Heart right ventricle (tissue), 16 donors: ENCODE measurements around the gene OR51G1. TPM values are rescaled to one million over a fixed set of nuclear protein-coding genes. Genes with fewer than 3 reads are reported as not detected.

Experiments
- ATAC-seq, 8 donors: fragments of 200-7000 bp; cut with Tn5 transposase; one replicate each; pipeline ENCODE4 v1.9.1; 2020; ENCODE audit warnings: mild to moderate bottlenecking in 8 of 8, moderate library complexity in 8 of 8, moderate number of reproducible peaks in 1 of 8
- DNase-seq, 2 donors: peaks; one replicate each; pipeline ENCODE4 v3.0.0-alpha.2; 2020
- H3K27ac ChIP-seq, 10 donors: fragments of 200-600 bp; sonication (generic) in 2 of 10; one replicate each; pipeline versions ENCODE4 v1.5.0 to v1.8.0; 2020 to 2022; ENCODE audit warnings: mild to moderate bottlenecking in 3 of 10
- H3K27me3 ChIP-seq, 7 donors: fragments of 200-600 bp; one replicate each; pipeline ENCODE4 v1.8.0; 2021 to 2022; ENCODE audit warnings: mild to moderate bottlenecking in 2 of 7
- H3K36me3 ChIP-seq, 9 donors: fragments of 200-600 bp; sonication (generic) in 1 of 9; one replicate each; pipeline versions ENCODE4 v1.5.0 to v1.8.0; 2020 to 2022; ENCODE audit warnings: mild to moderate bottlenecking in 2 of 9
- H3K4me1 ChIP-seq, 9 donors: fragments of 200-600 bp; sonication (generic) in 1 of 9; one replicate each; pipeline versions ENCODE4 v1.5.0 to v1.8.0; 2020 to 2022; ENCODE audit warnings: mild to moderate bottlenecking in 4 of 9
- H3K4me3 ChIP-seq, 10 donors: fragments of 200-600 bp; sonication (generic) in 2 of 10; one replicate each; pipeline versions ENCODE4 v1.5.0 to v1.8.0; 2020 to 2022; ENCODE audit warnings: mild to moderate bottlenecking in 7 of 10, moderate library complexity in 2 of 10
- H3K9me3 ChIP-seq, 11 donors: fragments of 200-600 bp in 10 of 11; sonication (generic) in 2 of 11; one replicate each; pipeline versions ENCODE4 v1.5.0 to v1.8.0; 2013 to 2022; ENCODE audit warnings: mild to moderate bottlenecking in 2 of 11, control low read depth in 1 of 11, moderate library complexity in 1 of 11
- WGBS, 2 donors: extraction: QIAGEN DNeasy Blood & Tissue Kit; methylation state at CpG; one replicate each; pipeline ENCODE4 v1.1.7; 2013; ENCODE audit warnings: inconsistent platforms in 1 of 2; 5-methylcytosine and 5-hydroxymethylcytosine counted together
- intact Hi-C, 10 donors: fragments of 100-400 bp; cut with DNase I; formaldehyde crosslinking; loops; one replicate each; pipeline versions ENCODE4 v1.11.1 to v1.14.2; 2022
- polyA plus RNA-seq, 2 donors: library from polyadenylated mRNA; stranded (reverse); fragments of 200-250 nt; gene quantifications; one replicate each; pipeline ENCODE4 v1.2.3, GENCODE V29; 2013
- total RNA-seq, 10 donors: library from RNA; stranded (reverse); fragmentation: NEBNext Ultra II Directional in 3 of 10; extraction: Animal tissue kit (Norgen Biotek cat#: 25700) in 3 of 10; gene quantifications; one replicate each; pipeline versions ENCODE4 v1.2.1 to v1.2.4, GENCODE V29; 2021 to 2023
- TF ChIP-seq, protein P1 (sequence below), 9 donors: fragments of 200-600 bp; sonication (generic) in 2 of 9; IDR thresholded peaks; one replicate each; pipeline versions ENCODE4 v1.5.0 to v1.8.0; 2021 to 2022; ENCODE audit warnings: antibody characterized with exemption in 9 of 9, mild to moderate bottlenecking in 5 of 9, moderate library complexity in 1 of 9
- donor health status: Arrhythmogenic right ventricular cardiomyopathy.
- donor health status: ischemic (EF 13 %, LVEDD 7.1; RV severe dilation, severe dysfunction).
- donor health status: healthy with polysubstance abuse.
- donor health status: DM: no; HTN: yes; CAD: no.
- donor health status: DM: no; HTN: no; CAD: no.
- donor health status: ischemic (EF 25% LVEDD 6.9; RV normal size, moderate dysfunction).
- donor health status: ischemic (EF 25% LVEDD 5.7; RV mildly dilated, moderate dysfunction).
- donor health status: healthy.
- donor health status: DM: yes; HTN: yes; CAD: no.
- donor health status: Ischemic cardiomyopathy.
- donor health status: ischemic (EF 35%, LVEDD 5.7; RV mildly dilated, moderate dysfunction).
- donor health status: nonischemic (EF 11% LVEDD 7.7; RV severe dilation, severe dysfunction).
- donor health status: DM: yes; HTN: yes; CAD: no.
- donor health status: PGD.
- donor health status: ischemic (EF 29% LVEDD 5.4; RV normal size, mild dysfunction).
- donor health status: nonischemic (EF 23%, LVEDD 6.1; RV moderate dilation, normal function).

The OR51G1 gene
- total and polyA plus RNA-seq, 12 donors, result not detected

DNA sequence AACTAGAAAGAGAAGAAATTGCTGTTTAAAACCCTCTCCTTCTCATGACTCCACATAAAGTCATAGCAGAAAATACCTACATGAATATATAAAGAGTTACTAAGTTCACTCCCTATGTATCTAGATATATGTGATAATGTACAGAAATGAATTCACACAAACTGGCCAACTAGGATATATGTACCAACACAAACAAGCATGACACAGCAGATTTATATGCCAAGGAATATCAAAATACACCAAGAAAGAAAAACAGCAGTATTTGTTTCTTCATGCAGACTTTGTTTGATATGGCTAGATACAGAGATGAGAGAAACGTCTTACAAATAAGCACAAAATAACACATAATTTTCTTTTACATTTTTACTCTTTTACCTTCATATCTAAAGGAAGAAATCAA is 1.8 kb downstream of the OR51G1 start:
- WGBS, 2 donors, result 66 to 74% methylated on average over 1 of the region's 1 CpG
- Histone ChIP-seq H3K9me3 (no peaks in the 10 kb centered on the region), H3K4me1 (no peaks in the 10 kb centered on the region), H3K4me3 (no peak overlapping the region), H3K27me3 (no peaks in the 10 kb centered on the region), H3K27ac (no peak overlapping the region), H3K36me3 (no peaks in the 10 kb centered on the region)
- intact Hi-C loops, result no loop called here
- DNase-seq (no peak), ATAC-seq (no peak)
- TF ChIP-seq, protein P1, sequence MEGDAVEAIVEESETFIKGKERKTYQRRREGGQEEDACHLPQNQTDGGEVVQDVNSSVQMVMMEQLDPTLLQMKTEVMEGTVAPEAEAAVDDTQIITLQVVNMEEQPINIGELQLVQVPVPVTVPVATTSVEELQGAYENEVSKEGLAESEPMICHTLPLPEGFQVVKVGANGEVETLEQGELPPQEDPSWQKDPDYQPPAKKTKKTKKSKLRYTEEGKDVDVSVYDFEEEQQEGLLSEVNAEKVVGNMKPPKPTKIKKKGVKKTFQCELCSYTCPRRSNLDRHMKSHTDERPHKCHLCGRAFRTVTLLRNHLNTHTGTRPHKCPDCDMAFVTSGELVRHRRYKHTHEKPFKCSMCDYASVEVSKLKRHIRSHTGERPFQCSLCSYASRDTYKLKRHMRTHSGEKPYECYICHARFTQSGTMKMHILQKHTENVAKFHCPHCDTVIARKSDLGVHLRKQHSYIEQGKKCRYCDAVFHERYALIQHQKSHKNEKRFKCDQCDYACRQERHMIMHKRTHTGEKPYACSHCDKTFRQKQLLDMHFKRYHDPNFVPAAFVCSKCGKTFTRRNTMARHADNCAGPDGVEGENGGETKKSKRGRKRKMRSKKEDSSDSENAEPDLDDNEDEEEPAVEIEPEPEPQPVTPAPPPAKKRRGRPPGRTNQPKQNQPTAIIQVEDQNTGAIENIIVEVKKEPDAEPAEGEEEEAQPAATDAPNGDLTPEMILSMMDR (IDR thresholded peaks at IDR 0.05), result no peak

DNA sequence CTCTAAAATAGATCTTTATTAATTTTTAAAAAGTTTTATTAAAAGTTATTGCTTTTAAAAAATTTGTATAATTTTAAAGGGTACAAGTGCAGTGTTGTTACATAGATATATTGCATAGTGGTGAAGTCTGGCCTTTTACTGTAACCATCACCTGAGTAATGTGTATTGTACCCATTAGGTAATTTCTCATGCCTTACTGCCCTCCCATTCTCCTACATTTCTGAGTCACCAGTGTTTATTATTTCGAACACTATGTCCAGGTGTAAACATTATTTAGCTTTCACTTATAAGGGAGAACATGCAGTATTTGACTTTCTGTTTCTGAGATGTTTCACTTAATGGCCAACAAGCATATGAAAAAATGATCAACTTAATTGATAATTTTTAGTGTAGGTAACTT is 2.3 kb downstream of the OR51G1 start:
- TF ChIP-seq, protein P1 (IDR thresholded peaks at IDR 0.05), result no peak
- no peaks in the 10 kb centered on the region for H3K36me3 ChIP-seq
- no peak overlapping the region for H3K4me3 ChIP-seq
- 81% methylated on average over 1 of the region's 1 CpG for WGBS, 2 donors
- no peak for DNase-seq
- H3K27ac ChIP-seq, result no peak overlapping the region
- no peaks in the 10 kb centered on the region for H3K27me3 ChIP-seq
- intact Hi-C loops, result no loop called here
- ATAC-seq, result no peak
- no peaks in the 10 kb centered on the region for H3K4me1 ChIP-seq
- H3K9me3 ChIP-seq, result no peaks in the 10 kb centered on the region

DNA sequence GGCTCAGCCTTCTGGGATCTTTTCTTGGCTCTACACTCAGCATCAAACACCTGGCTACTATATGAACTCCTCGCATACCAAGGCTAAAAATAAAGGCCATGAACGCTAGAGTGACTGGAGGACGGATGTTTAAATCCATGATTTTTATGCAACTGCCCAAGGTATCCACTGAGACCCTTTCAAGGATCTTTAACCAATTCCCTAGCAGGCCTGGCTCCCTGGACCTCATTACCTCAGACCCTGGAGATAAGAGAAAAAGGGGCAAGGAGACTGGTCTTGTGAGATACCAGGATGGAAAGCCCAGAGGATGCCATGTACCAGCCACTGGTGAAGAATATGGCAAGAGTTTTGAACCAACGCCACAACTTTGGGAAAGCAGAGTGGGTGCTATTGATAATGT is 4.9 kb downstream of the OR51G1 start, which contains the start of gene OR51G2:
OR51G2 (minus strand) TSS at position 101 of the 400 bp plus-strand sequence. CDS start 3,687 bp downstream, outside the sequence.
- Histone ChIP-seq H3K4me3 (no peak within 1 kb of the TSS), H3K27me3 (no peaks in the 10 kb centered on the region), H3K36me3 (no peaks in the 10 kb centered on the region), H3K4me1 (no peaks in the 10 kb centered on the region), H3K27ac (no peak within 1 kb of the TSS), H3K9me3 (no peaks in the 10 kb centered on the region)
- intact Hi-C loops, result loop anchor here in 1 of 10 donors (10.0 kb wide), 1 partner anchor 46 kb away; no protein-coding TSS in a partner anchor
- WGBS, 2 donors, result 73 to 81% methylated on average over 4 of the region's 4 CpGs
- TF ChIP-seq, protein P1 (IDR thresholded peaks at IDR 0.05), result no peak
- ATAC-seq (no peak), DNase-seq (no peak)

DNA sequence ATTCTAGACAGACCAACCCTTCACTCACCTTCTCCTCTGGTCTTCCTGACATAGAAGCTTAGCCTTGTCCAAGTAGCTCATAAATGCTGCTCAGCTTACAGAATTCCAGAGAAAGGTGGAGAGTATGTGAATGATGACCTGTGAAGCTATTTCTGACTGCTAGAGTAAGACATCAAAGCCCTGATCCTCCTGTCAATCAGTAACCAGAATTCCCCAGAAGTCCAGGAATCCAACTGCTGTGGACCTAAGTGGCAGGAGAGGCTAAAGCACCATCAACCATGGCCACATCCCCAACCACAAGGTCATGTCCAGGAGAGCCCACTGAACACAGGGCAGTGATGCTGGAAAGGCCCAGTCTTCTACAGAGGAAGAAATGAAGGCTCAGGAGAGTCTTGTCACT is 7.6 kb downstream of the OR51G1 start:
- Histone ChIP-seq H3K4me1 (no peaks in the 10 kb centered on the region), H3K27ac (no peak overlapping the region), H3K27me3 (no peaks in the 10 kb centered on the region), H3K36me3 (no peaks in the 10 kb centered on the region), H3K4me3 (no peak overlapping the region), H3K9me3 (no peaks in the 10 kb centered on the region)
- DNase-seq (no peak), ATAC-seq (no peak)
- TF ChIP-seq, protein P1 (IDR thresholded peaks at IDR 0.05), result no peak
- intact Hi-C loops, result loop anchor here in 1 of 10 donors (10.0 kb wide), 1 partner anchor 48 kb away; no protein-coding TSS in a partner anchor
